SU-DHL-6 (cell line): Measurements from ENCODE around the gene BCAS1.

Source experiments
- CTCF ChIP-seq: fragments of 200-600 bp; sonication (generic); IDR thresholded peaks from one replicate; pipeline ENCODE4 v1.5.1; 2017; ENCODE audit warnings: antibody characterized with exemption, mild to moderate bottlenecking, low read length, moderate library complexity; ENCODE audit not compliant: insufficient read depth, poor library complexity, severe bottlenecking
- EZH2phosphoT487 ChIP-seq: fragments of 200-600 bp; sonication (generic), shearing (Covaris generic); conservative IDR thresholded peaks from 2 replicates; pipeline ENCODE4 v1.6.1; 2018; ENCODE audit warnings: mild to moderate bottlenecking, antibody characterized with exemption, low read length, moderate library complexity, mixed read lengths

GRCh38 chr20:53981752-53982437, 88.5 kb downstream of the BCAS1 start:
- TF ChIP-seq CTCF (no peak), EZH2phosphoT487 (no peak)
